ENCODE results near the gene MACROD2. TPM values are rescaled to one million over a fixed set of nuclear protein-coding genes. Genes with fewer than 3 reads are reported as not detected.

MACROD2 gene
- total RNA-seq, 4 donors from 2014 or later: 8.7 to 17.8 (median 10.8) TPM

DNA sequence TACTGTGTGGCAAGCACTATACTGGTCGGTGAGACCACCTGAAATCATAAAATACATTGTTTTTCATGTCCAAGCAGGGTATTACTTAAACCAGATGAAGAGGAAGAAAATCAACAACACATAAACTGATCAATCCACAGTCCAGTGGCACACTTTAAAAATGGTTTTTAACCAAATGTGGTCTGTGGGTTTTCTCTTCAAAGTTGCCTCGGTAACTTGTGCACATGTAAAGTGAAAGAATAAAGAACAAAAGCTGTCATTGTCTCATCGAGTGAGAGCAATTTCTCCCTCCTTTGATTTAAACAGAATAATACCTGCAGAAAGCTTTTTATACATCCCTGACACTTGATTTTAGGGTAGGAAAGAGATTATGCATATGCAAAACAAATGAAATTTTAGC lies 338.4 kb downstream of the MACROD2 start:
- Histone ChIP-seq H3K4me1 (no peaks in the 10 kb centered on the region), H3K4me3 (replicated peaks in 1 of 3) (no peak overlapping the region), H3K27me3 (no peaks in the 10 kb centered on the region), H3K9me3 (no peaks in the 10 kb centered on the region), H3K36me3 (no peaks in the 10 kb centered on the region), H3K27ac (no peak overlapping the region)
- no peak for DNase-seq
- no peak for TF ChIP-seq CTCF (IDR thresholded peaks at IDR 0.05)
- no peak for TF ChIP-seq POLR2A (IDR thresholded peaks at IDR 0.05)
- intact Hi-C loops (cut with DNase I): no loop called here
- 20 to 28% methylated on average over 3 of the region's 3 CpGs for WGBS, 2 donors

DNA sequence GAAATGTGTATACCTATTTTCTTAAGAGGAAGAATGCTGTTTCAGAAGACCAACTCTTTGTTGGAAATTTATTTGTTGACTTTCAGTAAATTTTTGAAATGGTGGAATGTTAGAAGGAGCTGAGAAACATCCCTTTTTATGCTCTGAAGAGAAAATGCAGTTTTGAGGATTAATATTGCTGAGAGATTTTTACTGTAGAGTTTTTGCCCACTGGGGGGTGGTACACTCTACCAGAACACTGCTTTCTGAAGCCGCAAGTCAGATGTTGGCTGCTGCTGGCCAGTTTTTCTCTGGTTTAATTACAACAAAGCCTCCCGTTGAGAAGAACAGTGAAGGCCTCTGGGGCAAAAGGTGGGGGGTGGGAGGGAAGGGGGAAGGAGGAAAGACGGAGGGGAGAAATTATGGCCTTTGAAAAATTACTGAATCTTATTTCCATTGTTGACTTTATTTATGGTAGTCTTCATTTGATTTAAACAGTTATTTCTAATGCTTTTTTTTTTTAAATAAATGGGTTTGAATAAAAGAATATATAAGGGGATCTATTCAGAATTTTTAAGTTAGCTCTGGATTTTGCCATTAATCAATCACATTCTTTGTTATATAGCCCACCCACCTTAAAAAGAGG lies 339.1 kb downstream of the MACROD2 start:
- Histone ChIP-seq H3K4me1 (no peaks in the 10 kb centered on the region), H3K27ac (no peak overlapping the region), H3K9me3 (no peaks in the 10 kb centered on the region), H3K36me3 (no peaks in the 10 kb centered on the region), H3K4me3 (replicated peaks in 1 of 3) (no peak overlapping the region), H3K27me3 (no peaks in the 10 kb centered on the region)
- TF ChIP-seq POLR2A (IDR thresholded peaks at IDR 0.05) (no peak), CTCF (IDR thresholded peaks at IDR 0.05) (peak; percentile 17 to 64 (median 49))
- peak; percentile 59 to 67 for DNase-seq
- WGBS, 2 donors: 6 to 12% methylated on average over 3 of the region's 3 CpGs
- intact Hi-C loops (cut with DNase I): no loop called here

DNA sequence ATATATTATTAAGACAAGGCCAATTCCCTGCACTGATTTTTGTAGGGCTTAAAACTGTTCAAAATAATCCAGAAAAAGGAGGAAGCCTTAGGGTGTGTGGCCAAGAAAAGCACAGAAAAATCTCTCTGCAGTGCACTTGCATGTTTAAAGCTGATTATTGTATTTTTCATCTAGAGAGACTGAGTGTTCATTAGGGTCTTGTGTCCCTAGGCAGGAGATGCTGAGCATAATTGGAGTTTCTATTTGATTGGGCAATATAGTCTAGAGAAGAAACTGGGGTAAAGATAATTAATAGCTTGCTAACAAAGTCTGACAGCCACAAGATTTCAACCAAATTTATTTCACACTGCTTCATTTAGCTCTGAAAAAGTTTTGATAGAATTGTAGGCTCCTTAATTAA lies 339.7 kb downstream of the MACROD2 start:
- TF ChIP-seq POLR2A (IDR thresholded peaks at IDR 0.05): no peak
- no peak for TF ChIP-seq CTCF (IDR thresholded peaks at IDR 0.05)
- Histone ChIP-seq H3K4me1 (no peaks in the 10 kb centered on the region), H3K36me3 (no peaks in the 10 kb centered on the region), H3K27me3 (no peaks in the 10 kb centered on the region), H3K9me3 (no peaks in the 10 kb centered on the region), H3K4me3 (replicated peaks in 1 of 3) (peak overlapping the region in 1 of 3 donors; percentile 7), H3K27ac (no peak overlapping the region)
- no peak for DNase-seq
- intact Hi-C loops (cut with DNase I): no loop called here

GRCh38 chr20:14336686-14337085 lies 341.4 kb downstream of the MACROD2 start:
- Histone ChIP-seq H3K27ac (no peak overlapping the region), H3K9me3 (no peaks in the 10 kb centered on the region), H3K4me3 (replicated peaks in 1 of 3) (peak overlapping the region; percentile 5 to 32 (median 7)), H3K27me3 (no peaks in the 10 kb centered on the region), H3K36me3 (no peaks in the 10 kb centered on the region), H3K4me1 (no peaks in the 10 kb centered on the region)
- intact Hi-C loops (cut with DNase I): no loop called here
- DNase-seq: peak; percentile 5 to 16
- TF ChIP-seq POLR2A (IDR thresholded peaks at IDR 0.05) (no peak), CTCF (IDR thresholded peaks at IDR 0.05) (no peak)
- 17 to 22% methylated on average over 4 of the region's 4 CpGs for WGBS, 2 donors

DNA sequence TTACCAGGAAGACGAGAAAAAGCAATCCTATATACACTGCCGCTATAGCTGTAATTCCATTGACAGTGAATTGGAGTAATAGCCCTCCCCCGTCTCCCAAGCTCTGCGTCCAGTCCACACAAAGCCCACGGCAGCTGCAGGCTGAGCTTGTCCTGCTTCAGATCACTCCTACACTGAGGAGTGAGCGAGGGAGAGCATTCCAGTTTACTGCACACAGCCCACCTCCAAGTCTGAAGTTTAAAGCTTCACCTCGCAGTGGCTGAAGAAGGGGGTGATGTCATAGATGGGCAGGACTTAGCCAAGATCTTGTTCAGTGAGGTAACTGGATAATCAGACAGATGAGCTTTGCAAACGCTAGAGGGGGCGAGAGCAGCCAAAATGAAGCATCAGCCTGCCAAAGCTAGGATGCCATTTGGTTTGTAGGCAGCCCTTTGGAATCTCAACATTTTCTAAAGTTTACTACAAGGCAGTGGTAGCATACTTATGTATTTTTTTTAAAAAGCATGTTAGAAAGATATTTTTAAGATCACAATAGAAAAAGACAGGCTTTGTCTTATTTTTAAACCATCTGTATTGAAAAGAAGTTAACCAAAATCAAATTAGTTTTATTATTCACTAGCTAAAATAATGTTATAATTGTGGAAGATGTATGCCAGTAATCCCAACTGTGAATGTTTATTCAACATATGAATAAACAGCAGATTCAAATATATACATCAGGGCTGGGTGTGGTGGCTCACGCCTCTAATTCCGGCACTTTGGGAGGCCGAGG lies 342.3 kb downstream of the MACROD2 start, which contains the start of gene FLRT3:
TSS of gene FLRT3 (minus strand) at position 213 of the 772 bp plus-strand sequence. CDS start 10,106 bp downstream, outside the sequence.
- peak within 1 kb of the TSS in 1 of 3 donors; percentile 31 for H3K27ac ChIP-seq
- TF ChIP-seq POLR2A (IDR thresholded peaks at IDR 0.05) (peak; percentile 45 to 99), CTCF (IDR thresholded peaks at IDR 0.05) (peak in 5 of 6 experiments; percentile 52 to 95 (median 84))
- peak within 1 kb of the TSS; percentile 5 to 32 (median 7) for H3K4me3 ChIP-seq (replicated peaks in 1 of 3)
- H3K4me1 ChIP-seq: no peaks in the 10 kb centered on the region
- DNase-seq: peak; percentile 90 to 92
- no peaks in the 10 kb centered on the region for H3K9me3 ChIP-seq
- no peaks in the 10 kb centered on the region for H3K36me3 ChIP-seq
- H3K27me3 ChIP-seq: no peaks in the 10 kb centered on the region
- 24 to 25% methylated on average over 12 of the region's 12 CpGs for WGBS, 2 donors
- intact Hi-C loops (cut with DNase I): no loop called here
